ENCODE measurements around the gene PRRG4. TPM values are rescaled to one million over a fixed set of nuclear protein-coding genes. Genes with fewer than 3 reads are reported as not detected.
A peak's percentile ranks its signal among the peaks of the same experiment; 100 is the strongest.

PRRG4 gene
- total and polyA plus RNA-seq, 2 of the 13 experiments (the other 11 are each of a cell fraction or from before 2014, with no cell fraction given) = 0.24 to 0.95 TPM

GRCh38 chr11:32893343-32894148 is 63.8 kb downstream of the PRRG4 start (continued):
- TF ChIP-seq ZBTB10 (CRISPR knock-in tag; IDR thresholded peaks at IDR 0.05; ENCODE audit: borderline replicate concordance) = 0 out of 2 replicates have a peak, but pooled peaks have one; percentile 35
- TF ChIP-seq, protein P1, sequence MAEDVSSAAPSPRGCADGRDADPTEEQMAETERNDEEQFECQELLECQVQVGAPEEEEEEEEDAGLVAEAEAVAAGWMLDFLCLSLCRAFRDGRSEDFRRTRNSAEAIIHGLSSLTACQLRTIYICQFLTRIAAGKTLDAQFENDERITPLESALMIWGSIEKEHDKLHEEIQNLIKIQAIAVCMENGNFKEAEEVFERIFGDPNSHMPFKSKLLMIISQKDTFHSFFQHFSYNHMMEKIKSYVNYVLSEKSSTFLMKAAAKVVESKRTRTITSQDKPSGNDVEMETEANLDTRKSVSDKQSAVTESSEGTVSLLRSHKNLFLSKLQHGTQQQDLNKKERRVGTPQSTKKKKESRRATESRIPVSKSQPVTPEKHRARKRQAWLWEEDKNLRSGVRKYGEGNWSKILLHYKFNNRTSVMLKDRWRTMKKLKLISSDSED (CRISPR knock-in tag; IDR thresholded peaks at IDR 0.05) = peak; percentile 46; the same call in 1 of the 2 replicates
- TF ChIP-seq HMGA1 (CRISPR knock-in tag; conservative IDR thresholded peaks at IDR 0.05) = no peak
- peak; percentile 55; the same call in 1 of the 2 replicates for TF ChIP-seq ZNF547 (CRISPR knock-in tag; IDR thresholded peaks at IDR 0.05)
- peak; percentile 72 for TF ChIP-seq ZBTB7A (CRISPR knock-in tag; IDR thresholded peaks at IDR 0.05)
- peak; percentile 13; the same call in 1 of the 2 replicates for TF ChIP-seq ZNF143 (CRISPR knock-in tag; IDR thresholded peaks at IDR 0.05)
- TF ChIP-seq ZNF580 (CRISPR knock-in tag; IDR thresholded peaks at IDR 0.05; ENCODE audit: borderline replicate concordance, low read depth) = peak; percentile 29; the same call in 1 of the 2 replicates
